HepG2 (cell line): ENCODE data around the gene HLA-DOA.

Experiments used
- GLI4 ChIP-seq: sonication (generic); formaldehyde crosslinking; IDR thresholded peaks from 2 replicates; pipeline ENCODE4 v1.5.1; 2020; ENCODE audit warnings: missing genetic modification reagents, mild to moderate bottlenecking, moderate library complexity, borderline replicate concordance
- HDAC1 ChIP-seq: sonication (generic); formaldehyde crosslinking; IDR thresholded peaks from 2 replicates; pipeline ENCODE4 v1.5.1; 2020; ENCODE audit warnings: mild to moderate bottlenecking, missing genetic modification reagents
- JARID2 ChIP-seq: sonication (generic); formaldehyde crosslinking; IDR thresholded peaks from 2 replicates; pipeline ENCODE4 v1.8.1; 2023; ENCODE audit warnings: missing genetic modification reagents, inconsistent platforms; ENCODE audit not compliant: insufficient replicate concordance
- MAX ChIP-seq: IDR thresholded peaks from 2 replicates; pipeline ENCODE4 v1.6.1; 2012; ENCODE audit warnings: inconsistent platforms
- NR3C1 ChIP-seq: sonication (generic); formaldehyde crosslinking; IDR thresholded peaks from 2 replicates; pipeline ENCODE4 v1.4.0; 2020; ENCODE audit warnings: missing genetic modification reagents
- RFXANK ChIP-seq: IDR thresholded peaks from 2 replicates; pipeline ENCODE4 v1.6.1; 2016
- SMARCC2 ChIP-seq: fragments of 450-650 bp; IDR thresholded peaks from 2 replicates; pipeline ENCODE4 v1.6.1; 2017; ENCODE audit warnings: antibody characterized with exemption, mild to moderate bottlenecking
- TRAFD1 ChIP-seq: sonication (generic); formaldehyde crosslinking; IDR thresholded peaks from 2 replicates; pipeline ENCODE4 v1.5.1; 2020; ENCODE audit warnings: missing genetic modification reagents, mild to moderate bottlenecking, borderline replicate concordance
- ZBTB33 ChIP-seq: sonication (generic); formaldehyde crosslinking; IDR thresholded peaks from 2 replicates; pipeline ENCODE4 v1.4.0; 2020; ENCODE audit warnings: missing genetic modification reagents
- ZNF558 ChIP-seq: sonication (generic); formaldehyde crosslinking; IDR thresholded peaks from 2 replicates; pipeline ENCODE4 v1.9.0; 2022; ENCODE audit warnings: mild to moderate bottlenecking, missing genetic modification reagents, borderline replicate concordance

DNA sequence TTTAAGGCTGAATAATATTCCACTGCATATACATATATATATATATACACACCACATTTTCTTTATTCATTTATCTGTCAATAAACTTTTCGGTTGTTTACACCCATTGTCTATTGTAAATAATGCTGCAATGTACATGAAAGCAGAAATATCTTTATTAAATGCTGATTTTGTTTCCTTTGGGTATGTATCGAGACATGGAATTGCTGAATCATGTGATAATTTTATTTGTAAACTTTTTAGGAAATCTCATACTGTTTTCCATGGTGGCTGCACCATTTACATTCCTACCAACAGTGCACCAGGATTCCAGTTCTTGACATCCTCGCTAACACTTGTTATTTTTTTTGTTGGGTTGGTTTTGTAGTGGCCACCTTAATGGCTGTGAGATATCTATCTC lies 14.1 kb upstream of the HLA-DOA start:
- TF ChIP-seq RFXANK (CRISPR knock-in tag) (no peak), TRAFD1 (CRISPR knock-in tag) (no peak), MAX (no peak), ZBTB33 (CRISPR knock-in tag) (no peak), ZNF558 (CRISPR knock-in tag) (no peak), GLI4 (CRISPR knock-in tag) (no peak), NR3C1 (CRISPR knock-in tag) (no peak), HDAC1 (CRISPR knock-in tag) (no peak), SMARCC2 (no peak), JARID2 (CRISPR knock-in tag) (no peak)
